ENCODE measurements around the gene CTXN2. TPM values are rescaled to one million over a fixed set of nuclear protein-coding genes. Genes with fewer than 3 reads are reported as not detected.

The CTXN2 gene
- total RNA-seq, 1 experiment from 2014 or later, result 0.11 TPM

- Histone ChIP-seq H3K79me1 (ENCODE audit: insufficient read depth, low read depth, low read length, poor library complexity, severe bottlenecking) (no peaks in the 10 kb centered on the region), H3K27ac (ENCODE audit: insufficient read length, low read depth, low read length) (no peak overlapping the region), H3K14ac (ENCODE audit: insufficient read depth, low read length) (no peak overlapping the region), H3K23me2 (ENCODE audit: insufficient read length, low read depth, low read length, poor library complexity, severe bottlenecking) (no peaks in the 10 kb centered on the region), H3K27me3 (ENCODE audit: insufficient read depth, low read length) (no peaks in the 10 kb centered on the region), H4K8ac (replicated peaks; ENCODE audit: insufficient read length, low read depth, low read length) (no peak overlapping the region), H2AFZ (ENCODE audit: low read length) (no peak overlapping the region), H2BK12ac (ENCODE audit: insufficient read length, low read depth, low read length) (no peak overlapping the region), H3K4ac (ENCODE audit: low read depth, low read length) (no peak overlapping the region), H3K23ac (ENCODE audit: insufficient read length, low read depth, low read length) (no peak overlapping the region), H3K18ac (ENCODE audit: insufficient read length, low read depth, low read length) (no peak overlapping the region), H3K56ac (ENCODE audit: insufficient read length, low read depth, low read length) (no peak overlapping the region), H2BK5ac (ENCODE audit: insufficient read length, low read length) (no peak overlapping the region), H2BK120ac (ENCODE audit: low read depth, low read length, poor library complexity, severe bottlenecking) (no peak overlapping the region), H3K9me3 (ENCODE audit: control insufficient read depth, low read depth, low read length) (no peaks in the 10 kb centered on the region), H4K91ac (ENCODE audit: insufficient read length, low read depth, low read length) (no peak overlapping the region), H3T11ph (ENCODE audit: low read length) (no peak overlapping the region), H2AK5ac (ENCODE audit: insufficient read length, low read length) (no peak overlapping the region), H3K4me1 (ENCODE audit: insufficient read depth, low read length) (no peaks in the 10 kb centered on the region), H2BK20ac (ENCODE audit: low read depth, low read length, poor library complexity, severe bottlenecking) (no peak overlapping the region), H3K79me2 (ENCODE audit: insufficient read depth, low read length) (no peaks in the 10 kb centered on the region), H4K5ac (ENCODE audit: insufficient read length, low read depth, low read length) (no peak overlapping the region), H4K20me1 (ENCODE audit: control insufficient read depth, insufficient read depth, insufficient read length) (no peaks in the 10 kb centered on the region), H3K4me2 (ENCODE audit: insufficient read depth, insufficient read length, low read length) (no peak overlapping the region), H2BK15ac (ENCODE audit: low read depth, low read length) (no peak overlapping the region), H3K9ac (ENCODE audit: extremely low read depth, insufficient read length, low read length) (no peak overlapping the region)
- Mint-ChIP-seq H3K27ac (no peak overlapping the region), H3K27me3 (ENCODE audit: low read depth) (no peaks in the 10 kb centered on the region), H3K4me3 (no peak overlapping the region), H3K4me1 (no peaks in the 10 kb centered on the region), H3K9me3 (no peaks in the 10 kb centered on the region), H3K36me3 (ENCODE audit: insufficient read depth in 1 of 3, low read depth in 3 of 3) (peaks cover 5 to 35% (median 34%) of the 10 kb centered on the region in 3 experiments; a peak in 6 of 7 replicates)
- TF ChIP-seq CTCF (conservative IDR thresholded peaks at IDR 0.05), result no peak
- no CpG with 5 or more reads among the region's 1 CpG for WGBS (ENCODE audit: extremely low coverage, insufficient read length, low lambda C conversion rate)
- no peak for DNase-seq
Measured at GRCh38 chr15:48143856-48144255, 47.6 kb upstream of the CTXN2 start.
